NCI-H2171 (cell line): ENCODE measurements around the gene RECK.
A peak's percentile ranks its signal among the peaks of the same experiment; 100 is the strongest.

ENCODE experiments used
- DNase-seq: peaks from one replicate; lab custom pipeline; 2025; lab: John Stamatoyannopoulos, UW

The RECK gene

DNA sequence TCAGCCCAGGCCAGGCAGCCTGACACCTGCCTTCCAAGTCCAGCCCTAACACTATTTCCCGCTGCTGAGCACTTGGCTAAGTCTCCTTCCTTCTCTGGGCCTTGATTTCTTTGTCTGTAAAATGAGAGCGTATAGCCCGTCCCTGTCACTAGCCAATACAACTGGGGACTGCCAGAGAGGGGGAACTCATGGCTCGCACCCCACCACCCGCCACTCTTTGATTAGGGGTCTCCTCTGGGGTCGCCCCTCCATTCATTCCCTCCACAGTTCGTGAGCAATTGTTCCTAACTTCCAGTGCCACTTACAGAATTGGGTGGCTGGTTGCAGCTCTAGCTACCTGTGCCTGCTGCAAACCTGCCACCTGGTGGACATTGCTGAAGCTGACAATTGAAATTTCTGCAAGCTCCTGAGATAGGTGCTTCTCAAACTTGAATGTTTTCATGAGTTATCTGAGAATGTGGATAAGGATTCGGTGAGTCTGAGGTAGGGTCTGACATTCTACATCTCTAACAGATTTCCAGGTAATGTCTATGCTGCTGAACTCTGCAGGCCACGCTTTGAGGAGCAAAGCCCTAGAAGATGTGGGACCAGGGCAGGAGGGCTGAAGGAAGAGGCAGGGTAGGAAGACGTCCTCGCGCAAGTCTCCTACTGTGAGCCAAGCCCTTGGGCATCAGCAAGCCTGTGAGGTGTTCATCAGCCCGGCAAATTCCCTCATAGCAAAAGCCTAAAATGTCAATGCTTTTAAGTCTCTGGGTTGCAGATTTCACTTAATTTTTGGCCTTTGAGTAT, 13.3 kb upstream of the RECK start:
- peak; percentile 21 for DNase-seq

DNA sequence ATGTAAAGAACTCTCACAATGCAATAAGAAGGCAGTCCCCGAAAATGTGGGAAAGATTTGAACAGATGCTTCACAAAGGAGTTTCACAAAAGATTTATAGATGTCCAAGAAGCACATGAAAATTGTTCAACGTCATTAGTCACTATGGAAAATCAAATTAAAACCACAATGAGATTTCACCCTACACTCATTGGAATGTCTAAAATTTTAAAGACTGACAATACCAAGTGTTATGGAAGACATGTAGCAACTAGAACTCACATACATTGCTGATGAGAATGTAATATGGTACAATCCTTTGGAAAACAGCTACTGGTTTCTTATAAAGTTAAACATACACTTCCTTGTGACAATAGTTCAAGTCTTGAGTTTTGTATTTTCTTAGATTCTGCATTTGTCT, 11.0 kb upstream of the RECK start:
- no peak for DNase-seq

DNA sequence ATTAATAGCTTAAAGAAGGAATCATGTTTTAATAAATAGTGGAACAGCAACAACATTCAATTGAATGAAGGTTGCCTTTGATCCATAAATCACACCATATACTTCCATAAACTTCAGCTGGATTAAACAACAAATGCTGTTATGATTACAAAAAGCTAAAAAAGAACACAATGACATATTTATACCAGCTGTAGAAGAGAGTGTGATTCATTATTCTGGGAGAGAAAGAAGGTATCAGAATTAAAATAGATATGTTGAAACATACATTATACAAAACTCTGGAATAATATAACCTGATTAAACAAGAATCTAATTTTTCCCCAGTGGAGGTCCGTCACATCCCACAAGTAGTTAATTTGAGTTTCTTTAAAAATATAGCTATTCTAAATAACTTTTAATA, 7.5 kb upstream of the RECK start:
- DNase-seq = no peak

DNA sequence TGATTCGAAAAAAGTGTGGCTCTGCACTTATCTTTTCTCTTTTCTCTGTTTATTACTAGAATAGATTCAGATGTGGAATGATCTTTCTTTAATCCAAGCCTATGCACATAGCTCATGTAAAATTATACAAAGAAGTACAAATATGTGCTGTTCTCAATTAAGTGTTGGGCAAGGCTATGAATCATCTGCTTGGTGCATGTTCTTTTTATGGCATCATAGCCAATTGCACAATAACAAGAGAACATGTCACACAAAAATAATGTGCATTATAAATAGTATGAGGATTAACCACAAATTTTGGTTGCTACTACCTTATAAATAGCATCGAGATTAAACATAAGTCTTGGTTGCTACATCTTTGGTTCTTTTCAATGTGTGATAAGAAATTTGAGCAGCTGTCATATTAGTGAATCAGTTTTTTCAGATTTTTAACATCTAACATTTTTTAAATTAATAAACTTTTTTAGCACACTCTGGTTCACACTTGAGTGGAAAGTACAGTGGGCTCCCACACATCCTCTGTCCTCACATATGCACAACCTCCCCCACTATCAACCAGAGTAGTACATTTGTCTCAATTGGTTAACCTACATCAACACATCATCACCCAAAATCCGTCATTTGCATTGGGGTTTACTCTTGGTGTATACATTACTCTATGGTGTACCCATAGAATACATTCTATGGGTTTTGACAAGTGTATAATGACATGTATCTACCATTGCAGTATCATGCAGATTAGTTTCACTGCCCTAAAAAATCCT, 6.8 kb upstream of the RECK start:
- DNase-seq = no peak

DNA sequence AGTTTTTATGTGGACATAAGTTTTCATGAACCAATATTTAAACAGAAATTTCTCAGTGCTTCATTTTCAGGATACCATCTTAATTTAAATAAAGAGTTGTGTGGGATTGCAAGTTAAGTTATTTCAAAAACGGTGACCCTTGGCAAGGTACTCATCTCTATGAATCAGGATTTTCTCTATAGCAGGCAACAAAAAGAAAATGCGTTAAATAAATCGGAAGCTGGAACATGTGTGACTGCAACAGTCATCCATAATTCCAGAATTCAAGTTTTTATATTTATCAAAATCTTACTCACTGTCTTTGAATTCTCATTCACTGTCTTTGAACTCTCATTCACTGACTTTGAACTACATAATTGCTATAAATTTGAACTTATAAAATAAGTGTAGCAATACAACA, 5.8 kb upstream of the RECK start:
- DNase-seq = no peak

DNA sequence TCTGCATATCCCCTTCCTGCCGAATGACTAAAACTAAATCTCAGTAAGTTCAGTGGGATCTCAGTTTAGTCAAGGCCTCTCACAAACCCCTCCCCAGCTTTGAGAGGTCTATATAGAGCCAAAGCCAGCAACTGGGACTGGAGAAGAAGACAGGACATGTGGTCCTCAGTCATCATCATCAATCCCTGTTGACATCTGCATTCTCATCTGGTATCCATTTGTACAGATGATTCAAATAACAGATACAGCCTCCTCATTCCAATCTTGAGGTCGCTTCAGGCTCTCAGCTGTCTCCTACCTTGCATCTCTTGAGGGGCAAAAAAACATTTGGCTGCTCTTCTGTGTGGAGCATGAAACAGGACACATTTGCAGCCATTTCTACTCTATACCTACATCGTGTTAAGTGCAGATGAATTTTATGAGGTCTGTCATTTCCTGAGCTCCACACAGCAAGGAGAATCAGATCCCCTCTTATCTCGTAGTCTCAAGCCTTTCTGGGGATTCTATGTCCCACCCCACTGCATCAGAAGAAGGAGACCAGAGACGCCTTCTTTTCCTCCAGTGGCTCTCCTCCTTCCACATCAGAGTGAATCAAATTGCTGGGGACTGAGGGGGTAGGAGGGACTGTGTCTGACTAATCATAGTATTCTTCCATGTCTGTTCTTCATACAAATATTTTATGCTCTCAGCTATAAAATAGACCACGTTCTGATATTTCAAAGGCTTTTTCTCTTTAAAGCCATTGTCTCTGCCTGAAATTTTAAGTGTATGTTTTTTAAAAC, 4.7 kb upstream of the RECK start:
- DNase-seq = no peak

DNA sequence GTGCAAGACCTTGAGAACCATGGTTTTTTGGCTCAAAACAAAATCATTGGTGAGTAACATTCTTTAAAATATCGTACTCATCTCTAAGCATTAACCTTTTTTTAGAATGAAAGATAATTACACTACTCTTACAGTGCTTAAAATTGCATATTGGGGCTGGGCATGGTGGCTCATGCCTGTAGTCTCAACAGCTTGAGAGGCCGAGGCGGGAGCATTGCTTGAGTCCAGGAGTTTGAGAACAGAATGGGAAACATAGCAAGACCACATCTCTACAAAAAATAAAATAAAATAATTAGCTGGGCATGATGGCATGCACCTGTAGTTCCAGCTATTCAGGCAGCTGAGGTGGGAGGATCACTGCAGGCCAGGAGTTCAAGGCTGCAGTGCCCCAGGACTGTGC, 2.9 kb upstream of the RECK start:
- no peak for DNase-seq

DNA sequence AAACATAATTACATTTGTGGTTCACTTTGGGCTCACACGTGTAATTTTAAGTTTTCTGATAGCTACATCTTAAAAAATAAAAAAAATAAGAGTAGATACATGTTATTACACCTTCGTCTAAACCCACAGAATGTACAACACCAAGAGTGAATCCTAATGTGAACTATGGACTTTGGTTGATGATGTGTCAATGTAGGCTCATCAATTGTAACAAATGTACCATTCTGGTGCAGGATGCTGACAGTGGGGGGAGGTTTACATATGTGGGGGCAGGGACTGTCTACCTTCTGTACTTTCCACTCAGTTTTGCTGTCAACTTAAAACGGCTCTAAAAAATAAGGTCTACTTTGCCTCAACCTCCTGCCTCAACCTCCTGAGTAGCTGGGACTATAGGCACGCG, 2.5 kb upstream of the RECK start:
- DNase-seq = no peak

DNA sequence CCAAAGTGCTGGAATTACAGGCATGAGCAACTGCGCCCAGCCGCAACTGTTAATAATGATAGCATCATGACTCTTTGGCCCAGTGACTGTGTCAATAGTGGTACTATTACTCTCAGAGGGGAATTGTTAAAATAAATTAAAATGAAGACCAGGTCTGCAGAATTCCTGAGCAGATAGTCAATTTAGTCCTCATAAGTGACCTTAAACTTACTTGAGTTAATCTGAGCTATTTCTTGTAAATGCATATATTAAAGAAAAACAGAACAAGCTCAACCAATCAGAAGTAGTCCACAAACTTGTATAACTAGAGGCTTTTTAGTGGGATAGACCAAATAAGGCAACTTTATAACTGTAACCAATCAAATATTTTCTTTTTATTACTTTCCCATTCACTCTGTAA, 1.7 kb upstream of the RECK start:
- no peak for DNase-seq

DNA sequence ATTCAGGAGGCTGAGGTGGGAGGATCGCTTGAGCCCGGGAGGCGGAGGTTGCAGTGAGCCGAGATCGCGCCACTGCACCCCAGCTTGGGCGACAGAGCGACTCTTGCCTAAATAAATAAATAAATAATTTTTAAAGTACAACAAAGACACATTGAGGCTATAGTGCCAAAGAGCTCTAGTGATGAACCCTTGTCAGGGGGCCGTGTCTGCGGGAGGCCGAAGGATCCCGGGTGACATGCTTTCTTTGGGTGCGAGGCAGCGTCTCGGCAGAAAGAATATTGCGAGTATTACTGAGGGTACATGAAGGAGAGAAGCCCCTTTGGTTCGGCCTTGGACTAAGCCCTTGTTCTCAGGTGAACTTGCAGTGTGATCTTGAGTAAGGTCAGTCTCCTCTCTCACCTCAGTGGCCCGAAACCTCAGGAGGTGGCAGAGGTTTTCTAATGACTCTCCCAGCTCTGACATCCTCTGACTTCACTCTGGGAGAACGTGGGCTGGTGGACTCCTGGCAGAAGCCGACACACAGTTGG, 397 bp upstream of the RECK start:
- no peak for DNase-seq

DNA sequence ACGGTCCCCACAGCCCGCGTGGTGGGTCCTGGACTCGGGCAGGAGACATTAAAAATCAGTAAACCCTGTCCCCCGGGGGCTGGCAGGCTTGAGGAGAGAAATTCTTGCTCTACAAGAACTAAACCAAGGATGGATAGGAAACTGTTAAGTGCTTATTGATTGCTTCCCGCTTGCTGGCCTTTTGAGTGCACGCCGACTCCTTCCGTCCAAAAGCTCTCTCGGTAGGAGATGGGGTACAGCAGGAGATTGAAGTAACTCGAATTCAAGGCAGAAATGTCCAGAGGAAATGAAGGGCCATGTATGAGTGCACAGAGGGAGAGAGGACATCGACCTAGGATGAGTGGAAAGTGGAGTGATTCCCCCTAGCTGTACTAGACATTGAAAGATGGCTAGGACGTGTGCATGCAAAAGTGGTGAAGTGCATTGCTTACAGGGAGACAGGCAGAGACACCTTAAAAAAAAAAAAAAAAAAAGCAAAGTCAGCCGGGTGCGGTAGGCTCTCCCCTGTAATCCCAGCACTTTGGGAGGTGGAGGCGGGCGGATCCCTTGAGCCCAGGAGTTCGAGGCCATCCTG, 923 bp downstream of the RECK start:
- no peak for DNase-seq

DNA sequence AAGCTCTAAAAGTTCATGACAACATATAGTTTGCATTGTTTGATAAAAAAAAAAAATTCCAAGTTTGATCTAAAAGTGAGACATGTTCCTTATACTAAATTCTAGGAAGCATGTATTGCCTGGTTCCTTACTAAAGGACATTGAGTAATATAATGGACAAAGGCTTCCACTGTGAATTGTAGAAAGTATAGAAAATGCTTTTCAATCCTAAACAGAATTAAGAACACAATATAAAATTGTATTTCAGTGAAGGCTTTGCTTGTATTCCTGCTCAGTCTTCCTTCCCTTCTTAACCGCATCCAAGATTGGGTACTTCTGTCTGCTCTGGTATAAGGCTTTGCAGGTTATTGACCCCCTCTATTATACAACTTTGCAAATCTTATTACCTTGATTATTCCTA, 2.4 kb downstream of the RECK start:
- no peak for DNase-seq

DNA sequence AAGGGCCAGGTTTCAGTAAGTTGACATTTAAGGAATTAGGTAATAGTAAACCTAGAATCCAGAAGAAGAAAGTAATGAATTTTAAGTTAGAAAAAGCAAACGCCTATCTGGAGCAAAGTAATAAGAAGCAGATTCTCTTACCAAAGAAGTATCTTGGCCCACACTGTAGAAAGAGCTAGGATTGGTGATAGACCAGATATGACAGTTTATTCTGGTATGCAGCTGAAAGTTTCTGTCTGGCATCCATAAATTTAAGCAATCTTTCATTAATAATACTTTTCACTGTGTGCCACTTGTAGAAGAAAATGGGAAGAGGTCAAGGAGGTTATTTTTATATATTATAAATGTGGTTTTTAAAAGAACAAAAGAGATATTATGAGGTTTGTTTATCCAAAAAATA, 3.0 kb downstream of the RECK start:
- no peak for DNase-seq

DNA sequence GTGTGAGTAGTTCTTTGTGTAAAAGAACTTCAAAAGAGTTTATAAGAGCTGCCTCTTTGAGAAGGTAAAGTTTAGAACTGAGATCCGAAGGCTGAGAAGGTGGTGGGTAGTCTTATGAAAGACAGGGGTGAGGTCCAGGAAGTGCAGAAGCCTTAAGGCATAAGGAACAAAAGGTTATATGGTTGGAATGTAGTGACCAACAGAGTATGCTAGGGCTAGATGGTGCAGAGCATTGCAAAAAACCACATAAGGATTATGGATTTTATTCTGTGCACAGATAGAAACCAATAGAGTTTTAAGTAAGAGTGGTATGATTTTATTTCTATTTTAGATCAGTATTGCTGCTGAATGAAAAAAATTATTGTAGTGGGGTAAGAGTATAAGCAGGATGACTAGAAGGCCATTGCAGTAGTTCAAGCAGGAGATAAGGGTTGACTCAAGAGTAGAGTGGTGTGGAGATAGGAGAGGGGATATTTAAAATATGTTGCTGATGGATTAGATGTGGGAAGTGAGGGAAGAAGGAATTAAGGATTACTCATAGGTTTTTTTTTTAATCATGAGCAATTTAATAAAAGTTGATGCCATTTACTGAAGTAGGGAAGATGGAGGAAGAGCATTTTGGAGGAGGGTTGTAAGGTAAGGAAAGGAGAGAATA, 3.7 kb downstream of the RECK start:
- DNase-seq = no peak

DNA sequence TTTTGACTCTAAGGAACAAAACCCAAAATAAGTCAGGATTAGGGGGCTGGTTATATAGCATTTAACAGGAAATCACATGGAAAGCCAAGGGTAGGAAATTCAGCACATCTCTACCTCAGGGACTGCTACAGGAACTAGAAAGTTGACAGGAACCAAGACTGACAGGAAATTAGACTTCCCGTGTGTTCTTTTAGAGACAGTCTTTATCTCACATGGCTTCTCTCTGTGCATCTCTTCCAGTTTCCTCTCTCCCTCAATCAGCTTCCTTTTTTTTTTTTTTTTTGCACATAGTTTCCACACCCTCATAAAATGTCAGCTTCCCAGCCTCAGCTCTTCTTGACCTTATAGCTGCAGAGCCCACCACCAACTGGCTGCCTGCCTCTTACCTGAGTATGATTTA, 4.8 kb downstream of the RECK start:
- DNase-seq = no peak

DNA sequence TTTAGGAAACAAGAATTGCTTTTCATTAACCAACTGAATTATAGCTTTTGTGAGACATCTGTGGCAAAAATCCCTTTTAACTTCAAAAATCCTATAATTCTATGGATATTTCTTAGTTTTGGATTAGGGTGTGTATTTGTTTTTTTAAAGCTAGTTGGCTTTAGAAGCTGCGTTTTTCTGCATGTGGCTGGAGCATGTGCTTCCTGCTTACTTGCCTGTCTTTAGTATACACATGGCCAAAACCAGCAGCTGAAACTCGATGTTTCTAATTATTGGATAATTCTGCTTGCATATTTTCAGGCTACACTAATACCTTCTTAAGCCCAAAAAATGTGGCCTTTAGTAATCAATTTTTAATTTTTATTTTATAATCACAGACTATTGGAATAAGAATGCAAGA, 8.9 kb downstream of the RECK start:
- no peak for DNase-seq

DNA sequence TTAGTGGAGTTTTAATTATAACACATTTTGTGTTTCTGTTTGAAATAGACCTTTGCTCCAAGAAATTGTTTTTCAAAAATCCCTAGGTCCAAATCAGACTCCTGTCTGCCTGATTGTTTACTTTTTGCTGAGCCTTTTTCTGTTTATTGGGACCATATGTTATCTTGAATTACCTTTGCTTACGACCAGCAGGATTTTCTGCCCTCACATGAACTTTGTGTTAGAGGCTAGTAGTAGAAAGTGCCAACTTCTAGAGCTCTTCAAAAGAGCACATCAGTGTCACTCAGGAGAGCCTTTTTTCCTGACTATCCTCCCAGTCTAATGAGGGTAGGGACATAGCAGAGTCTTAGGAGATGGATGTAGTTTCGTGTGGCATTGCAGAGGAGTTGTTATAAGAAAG, 10.2 kb downstream of the RECK start:
- DNase-seq = no peak

DNA sequence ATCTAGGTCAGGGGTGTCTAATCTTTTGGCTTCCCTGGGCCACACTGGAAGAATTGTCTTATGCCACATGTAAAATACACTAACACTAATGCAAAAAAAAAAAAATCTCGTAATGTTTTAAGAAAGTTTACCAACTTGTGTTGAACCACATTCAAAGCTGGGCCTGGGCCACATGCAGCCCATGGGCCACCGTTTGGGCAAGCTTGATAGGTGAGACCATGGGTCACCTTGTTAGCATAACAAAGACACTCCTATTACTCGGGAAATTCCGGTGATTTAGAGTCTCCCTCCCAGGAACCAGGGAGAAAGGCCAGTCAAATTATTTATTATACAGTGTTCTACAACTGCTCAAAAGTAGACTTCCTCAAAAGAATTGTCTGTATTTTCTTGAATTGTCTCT, 12.7 kb downstream of the RECK start:
- no peak for DNase-seq

DNA sequence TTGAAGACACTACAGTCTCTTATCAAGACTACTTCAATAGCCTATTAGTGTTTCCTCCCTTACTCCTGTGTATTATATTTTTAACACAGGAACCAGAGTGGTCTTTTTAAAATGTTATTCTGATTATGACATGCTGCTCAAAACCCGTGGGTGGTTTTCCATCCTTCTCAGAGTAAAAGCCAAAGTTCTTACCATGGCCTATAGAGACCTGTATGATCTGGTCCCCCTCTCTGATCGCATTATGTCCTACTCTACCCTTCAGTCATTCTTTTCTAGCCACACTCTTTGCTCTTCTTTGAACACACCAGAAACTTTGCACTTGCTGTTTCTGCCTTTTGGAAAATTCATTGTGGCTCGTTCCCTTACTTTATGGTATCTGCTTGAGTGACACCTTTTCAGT, 13.8 kb downstream of the RECK start:
- DNase-seq = no peak

DNA sequence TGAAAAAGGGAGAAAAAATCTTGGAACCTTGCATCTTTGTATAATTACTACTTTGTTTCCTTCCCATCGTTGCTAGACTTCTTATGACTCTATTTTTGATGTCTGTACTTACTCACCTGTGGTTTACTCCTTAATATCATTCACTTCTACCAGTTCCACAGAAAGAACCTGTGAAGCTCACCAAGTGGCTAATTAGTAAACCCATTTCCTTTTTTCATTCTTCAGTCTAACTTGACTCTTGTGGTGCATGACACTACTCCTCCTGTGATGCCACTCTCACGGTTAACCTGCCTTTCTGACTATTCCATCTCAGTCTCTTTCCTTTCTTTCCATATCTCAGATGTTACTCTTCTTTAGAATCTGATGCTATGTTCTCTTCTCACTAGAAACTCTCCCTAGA, 14.6 kb downstream of the RECK start:
- DNase-seq = no peak

DNA sequence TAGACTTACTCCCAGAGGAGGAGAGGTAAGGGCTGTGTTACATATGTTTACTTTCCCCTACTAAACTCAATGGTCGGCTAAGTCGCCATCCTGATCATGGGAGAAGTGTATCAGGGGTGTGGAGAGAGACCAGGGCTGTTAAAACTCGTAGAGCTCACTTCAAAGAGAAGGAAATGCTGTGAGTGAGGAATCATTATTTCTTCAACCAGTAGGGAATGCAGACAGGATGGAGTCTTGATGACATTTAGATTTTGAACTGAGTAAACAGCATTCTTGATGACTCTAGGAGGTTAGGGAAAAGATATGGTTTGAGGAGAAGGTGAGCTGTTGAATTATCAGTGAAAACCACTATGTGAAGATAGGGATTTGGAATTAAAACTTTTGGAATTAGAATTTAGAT, 17.3 kb downstream of the RECK start:
- no peak for DNase-seq

DNA sequence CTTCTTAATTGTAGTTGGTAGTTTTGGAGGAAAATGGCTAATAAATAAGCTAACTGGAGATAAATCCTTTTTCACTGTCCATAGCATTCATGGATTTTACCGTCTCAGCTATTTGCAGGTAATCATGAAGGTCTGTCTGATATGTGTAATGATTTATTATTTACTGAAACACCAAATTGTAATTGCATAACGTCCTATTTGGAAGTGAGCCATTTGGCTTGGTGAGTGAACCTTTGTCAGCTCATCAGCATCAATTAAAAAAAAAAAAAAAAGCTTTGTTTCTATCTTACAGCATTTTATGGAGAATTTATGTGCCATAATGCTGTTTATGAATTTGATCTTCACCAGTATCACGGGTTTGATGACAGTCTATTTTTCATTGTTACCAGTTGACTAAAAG, 20.2 kb downstream of the RECK start:
- no peak for DNase-seq
